DMS53 treated with DMSO at 0.1 percent for 48 hours (cell line): ENCODE data around the gene AP3B2.

Source experiments
- DNase-seq: peaks from one replicate; lab custom pipeline; 2025; ENCODE audit not compliant: unreplicated experiment; lab: John Stamatoyannopoulos, UW

Gene AP3B2

GRCh38 chr15:82698711-82699345 lies 10.8 kb downstream of the AP3B2 start:
- no peak for DNase-seq

- DNase-seq: no peak
These were observed 11.8 kb downstream of the AP3B2 start for GRCh38 chr15:82697735-82698407.

DNA sequence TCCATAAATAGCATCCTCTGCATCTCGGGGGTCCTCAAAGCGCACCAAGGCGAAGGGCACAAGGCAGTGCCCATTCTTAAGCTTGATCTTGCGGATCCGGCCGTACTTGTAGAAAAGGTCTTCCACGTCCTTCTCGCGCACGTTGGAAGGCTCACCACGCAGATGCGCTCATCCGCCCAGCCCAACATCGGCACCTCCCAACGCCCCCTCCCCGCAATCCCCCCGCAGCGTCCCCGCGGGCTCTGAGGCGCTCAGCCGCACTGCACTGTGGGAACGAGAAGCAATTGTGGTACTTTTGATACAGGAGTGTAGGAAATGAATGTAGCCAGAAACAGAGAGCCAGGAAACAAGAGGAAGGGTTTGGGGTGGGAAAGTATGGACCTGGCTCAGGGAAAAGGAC lies 17.5 kb downstream of the AP3B2 start:
- DNase-seq: no peak

DNA sequence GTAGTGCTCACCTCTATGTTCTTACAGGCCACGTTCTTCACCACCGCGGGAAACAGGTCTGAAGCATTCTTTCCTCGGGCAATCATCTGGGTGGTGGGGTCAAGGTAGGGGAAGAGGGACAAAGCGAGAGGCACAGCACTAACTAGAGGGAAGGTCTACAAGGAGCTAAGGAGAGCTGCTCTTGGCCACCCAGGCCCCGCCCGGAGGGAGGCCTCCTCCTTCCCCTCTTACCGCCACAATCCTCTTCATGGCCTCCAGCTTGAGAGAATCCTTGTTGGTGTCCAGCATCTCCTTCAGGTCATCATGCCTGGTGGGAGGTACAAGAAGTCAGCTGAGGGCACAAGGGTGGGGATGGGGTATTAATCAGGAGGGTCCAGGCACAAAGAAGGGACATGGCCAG lies 20.5 kb downstream of the AP3B2 start:
- no peak for DNase-seq

- DNase-seq: no peak
These were observed 21.0 kb downstream of the AP3B2 start for GRCh38 chr15:82688691-82689090.

DNA sequence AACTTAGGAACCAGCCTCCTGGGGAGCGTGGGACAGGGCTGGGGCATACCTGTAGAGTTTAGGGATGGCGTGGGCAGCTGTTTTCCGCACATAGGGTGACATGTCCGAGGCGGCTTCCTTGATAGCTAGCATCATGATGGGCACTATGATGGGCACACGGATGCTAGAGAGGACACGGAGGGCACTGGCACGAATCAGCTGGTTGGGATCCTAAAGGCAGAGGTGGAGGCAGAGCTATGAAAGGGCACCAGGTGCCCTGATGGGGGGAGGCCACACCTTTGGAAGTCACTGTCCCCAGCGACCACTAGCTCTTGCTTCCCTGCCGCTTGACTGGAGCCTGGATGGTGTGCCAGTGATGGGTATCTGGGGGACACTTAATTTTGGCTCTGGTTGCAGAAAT lies 28.3 kb downstream of the AP3B2 start:
- DNase-seq: no peak

GRCh38 chr15:82680200-82681102 lies 29.2 kb downstream of the AP3B2 start:
- peak; percentile 42 for DNase-seq

GRCh38 chr15:82679626-82680199 lies 30.0 kb downstream of the AP3B2 start:
- DNase-seq: no peak

DNA sequence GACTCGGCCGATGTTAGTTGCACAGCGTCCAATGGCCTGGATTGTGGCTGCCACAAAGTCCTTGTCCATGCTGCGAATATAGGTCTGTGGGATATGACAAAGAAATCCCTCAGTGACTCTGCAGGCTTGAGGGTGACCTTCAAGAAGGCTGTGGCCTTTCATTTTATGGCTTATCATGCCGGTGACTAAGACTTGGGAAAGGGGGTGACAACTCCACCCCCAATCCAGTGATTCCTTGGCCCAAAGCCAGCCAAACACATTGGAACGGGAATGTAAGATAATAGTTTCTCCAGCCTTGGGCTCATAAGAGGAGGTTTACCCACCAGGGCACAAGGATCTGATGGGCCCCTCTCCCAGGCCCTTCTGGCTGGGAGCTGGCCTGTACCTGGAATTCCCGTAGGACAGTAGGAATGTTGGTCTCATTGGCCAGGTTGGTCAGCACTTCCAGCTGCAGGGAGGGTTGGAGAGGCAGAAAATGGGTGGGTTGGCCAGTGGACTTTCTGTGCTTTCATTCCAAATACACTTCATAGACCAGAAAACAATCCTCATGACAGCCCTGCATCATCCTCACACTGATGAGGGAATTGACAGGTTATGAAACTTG lies 31.9 kb downstream of the AP3B2 start:
- no peak for DNase-seq

DNA sequence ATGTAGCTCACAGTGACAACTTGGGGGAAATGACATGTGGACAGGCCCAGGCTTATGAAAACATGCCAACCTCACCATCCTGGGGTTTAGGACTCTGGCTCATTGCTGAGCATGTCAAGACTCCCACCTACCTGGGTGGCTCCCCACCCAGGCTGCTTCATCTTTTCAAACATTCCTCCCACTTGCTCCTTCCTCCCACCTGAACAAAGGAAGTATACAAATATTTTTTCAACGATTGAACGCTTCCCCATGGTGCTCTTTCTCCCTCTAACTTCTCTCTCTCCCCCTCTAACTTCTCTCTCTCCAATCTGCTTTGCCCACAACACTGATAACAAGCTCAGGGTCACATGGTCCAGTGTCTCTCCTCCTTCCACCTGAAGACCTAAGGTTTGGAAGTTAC lies 34.8 kb downstream of the AP3B2 start:
- no peak for DNase-seq

DNA sequence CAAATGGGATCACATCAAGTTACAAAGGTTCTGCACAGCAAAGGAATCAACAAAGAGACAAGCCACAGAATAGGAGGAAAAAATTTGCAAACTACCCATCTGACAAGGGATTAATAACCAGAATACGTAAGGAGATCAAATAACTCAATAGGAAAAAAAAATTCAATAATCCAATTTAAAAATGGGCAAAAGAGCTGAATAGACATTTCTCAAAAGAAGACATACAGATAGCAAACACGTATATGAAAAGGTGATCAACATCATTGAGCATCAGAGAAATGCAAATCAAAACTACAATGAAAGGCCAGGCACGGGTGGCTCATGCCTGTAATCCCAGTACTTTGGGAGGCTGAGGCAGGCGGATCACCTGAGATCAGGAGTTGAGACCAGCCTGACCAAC lies 39.0 kb downstream of the AP3B2 start:
- no peak for DNase-seq

DNA sequence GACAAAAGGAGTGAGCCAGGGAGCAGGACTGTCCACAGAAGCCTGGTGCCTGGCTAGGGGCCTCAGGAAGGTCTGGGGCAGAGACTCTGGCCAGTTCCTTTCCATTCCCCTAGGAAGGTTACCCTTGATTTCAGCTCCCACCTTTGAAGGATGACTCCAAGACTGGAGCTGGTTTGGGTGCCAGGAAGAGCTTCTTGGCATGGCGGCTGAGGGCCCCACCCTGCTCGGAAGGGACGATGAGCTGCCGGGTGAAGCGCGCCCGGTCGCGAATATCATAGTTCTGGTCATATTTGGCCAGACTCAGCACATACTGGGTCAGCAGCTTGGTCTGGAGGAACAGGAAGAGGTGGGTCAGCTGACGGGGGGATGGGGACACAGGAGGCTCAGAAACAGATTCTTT lies 43.1 kb downstream of the AP3B2 start:
- no peak for DNase-seq

- no peak for DNase-seq
These were observed 45.7 kb downstream of the AP3B2 start for GRCh38 chr15:82664021-82664420.

DNA sequence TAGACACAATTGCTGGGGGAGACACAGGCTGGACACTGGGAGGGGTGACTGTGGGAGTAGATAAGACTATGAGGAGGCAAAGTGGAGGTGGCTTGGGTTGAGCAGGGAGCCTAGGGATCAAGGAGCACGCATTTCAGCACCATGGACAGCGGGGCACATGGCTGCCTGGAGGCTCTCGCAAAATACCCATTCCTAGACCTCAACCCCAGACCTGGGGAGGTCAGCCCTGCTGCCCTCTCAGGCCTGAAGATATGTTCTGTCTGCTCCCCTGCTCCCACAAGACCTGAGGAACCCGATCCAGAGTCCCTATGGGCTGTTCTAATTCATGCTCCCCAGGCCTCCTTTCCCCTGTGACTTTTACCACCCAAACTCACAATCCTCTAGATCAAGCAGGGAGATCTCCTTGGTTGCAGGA lies 46.5 kb downstream of the AP3B2 start:
- no peak for DNase-seq

- no peak for DNase-seq
These were observed 47.0 kb downstream of the AP3B2 start for GRCh38 chr15:82662641-82663040.

- DNase-seq: no peak
These were observed 49.3 kb downstream of the AP3B2 start for GRCh38 chr15:82660378-82660777.

- DNase-seq: no peak
These were observed 52.9 kb downstream of the AP3B2 start for GRCh38 chr15:82656641-82657266.

DNA sequence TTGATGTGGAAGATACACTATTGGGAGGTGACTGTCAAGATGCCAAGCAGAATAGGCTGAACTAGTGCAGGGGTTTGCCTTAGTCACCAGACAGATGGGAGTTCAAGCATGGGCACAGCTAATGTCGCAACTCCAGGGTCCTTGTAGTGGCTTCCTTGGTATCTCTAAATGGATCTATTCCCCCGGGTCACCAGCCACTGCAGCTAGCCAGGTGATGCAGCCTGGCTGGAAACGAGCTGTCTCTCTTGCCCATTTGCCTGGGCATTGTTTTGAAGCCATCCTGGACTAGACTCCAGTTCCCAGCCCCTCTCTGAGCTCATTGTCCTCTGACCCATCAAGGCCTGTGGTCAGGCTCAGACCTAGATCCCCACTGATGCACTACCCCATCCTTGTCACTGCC lies 54.1 kb downstream of the AP3B2 start:
- DNase-seq: no peak

DNA sequence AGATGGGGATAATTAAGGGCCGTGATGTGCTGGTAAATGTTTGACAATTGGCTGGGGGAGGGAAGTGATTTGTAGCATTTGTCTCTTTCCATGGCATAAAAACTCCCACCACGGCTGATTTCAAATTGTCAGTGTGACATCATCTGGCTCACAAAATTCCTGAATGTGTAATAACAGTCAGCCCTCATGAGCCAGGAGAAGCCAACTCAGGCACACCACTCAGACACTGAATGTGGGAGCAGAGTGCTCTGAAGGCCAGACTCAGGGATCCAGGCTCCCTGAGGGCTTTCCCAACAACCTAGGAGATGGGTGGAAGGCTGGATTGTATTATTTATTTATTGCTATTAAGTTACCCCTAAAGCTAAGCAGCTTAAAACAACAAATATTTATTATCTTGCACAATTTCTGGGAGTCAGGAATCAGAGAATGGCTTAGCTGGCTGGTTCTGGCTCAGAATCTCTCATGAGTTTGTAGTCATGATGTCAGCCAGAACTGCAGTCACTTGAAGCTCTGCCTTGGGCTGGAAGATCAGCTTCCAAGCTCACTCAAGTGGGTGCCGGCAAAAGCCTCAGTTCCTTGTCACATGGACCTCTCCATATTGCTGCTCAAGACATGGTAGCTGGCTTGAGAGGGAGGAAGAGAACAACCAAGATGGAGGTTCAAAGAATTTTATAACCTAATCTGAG lies 56.0 kb downstream of the AP3B2 start:
- DNase-seq: no peak

DNA sequence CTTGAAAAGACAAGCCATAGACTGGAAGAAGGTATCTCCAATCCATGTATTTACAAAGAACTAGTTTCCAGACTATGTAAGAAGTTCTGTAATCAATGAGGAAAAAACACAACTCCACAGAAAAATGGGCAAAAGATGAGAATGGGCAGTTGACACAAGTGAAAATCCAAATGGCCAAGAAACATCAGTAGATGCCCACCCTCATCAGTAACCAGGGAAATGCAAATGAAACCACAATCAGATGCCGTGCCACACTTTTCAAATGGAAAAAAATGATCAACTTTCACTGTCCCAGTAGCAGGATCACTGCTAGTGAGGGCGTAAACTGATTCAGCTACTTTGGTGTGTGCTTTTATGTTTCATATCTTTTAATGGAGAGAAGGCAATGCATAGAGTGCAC lies 58.0 kb downstream of the AP3B2 start:
- DNase-seq: no peak
